HL-60/S4 treated with phorbol 12-myristate 13-acetate at 8.2 ng/mL for 4 days and 3 days (cell line): ENCODE results near the gene THAP7.
"Not testable (repeated sequence)": the region's sequence is repeated elsewhere in the genome, so short reads cannot be mapped to it uniquely, and the experiment has no call there.

Source experiments
- in situ Hi-C: fragments of 300-500 bp; cut with MboI; formaldehyde crosslinking; loops from 2 replicates; pipeline ENCODE4 v1.15.0; 2022; ENCODE audit warnings: low sequenced_read_pairs

Gene THAP7

DNA sequence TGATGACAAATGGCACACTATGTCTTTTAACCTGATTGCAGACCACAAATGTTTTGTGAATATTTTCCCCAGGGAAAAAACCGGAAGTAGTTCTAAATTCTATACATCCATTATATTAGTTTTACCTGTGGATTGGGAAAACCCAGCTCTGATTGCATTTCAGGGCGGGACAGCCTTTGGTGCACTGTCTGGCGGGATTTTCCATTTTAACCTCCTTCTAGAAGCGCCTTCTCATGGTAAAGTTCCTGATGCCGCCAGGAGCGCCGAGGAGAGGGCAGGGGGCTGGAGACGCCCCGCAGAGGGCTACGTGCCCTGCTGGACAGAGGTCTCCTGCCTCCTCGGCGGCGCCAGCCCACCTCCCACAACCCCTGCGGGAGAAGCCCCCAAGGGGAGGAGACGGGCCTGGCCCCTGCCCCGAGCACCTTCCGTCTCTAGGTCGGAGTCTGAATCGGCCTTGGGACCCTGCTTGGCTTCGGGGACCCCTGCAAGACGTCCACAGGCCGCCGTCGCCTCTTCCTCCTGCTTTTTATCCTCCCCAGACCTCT lies 11.8 kb upstream of the THAP7 start:
- in situ Hi-C loops = no loop called here

DNA sequence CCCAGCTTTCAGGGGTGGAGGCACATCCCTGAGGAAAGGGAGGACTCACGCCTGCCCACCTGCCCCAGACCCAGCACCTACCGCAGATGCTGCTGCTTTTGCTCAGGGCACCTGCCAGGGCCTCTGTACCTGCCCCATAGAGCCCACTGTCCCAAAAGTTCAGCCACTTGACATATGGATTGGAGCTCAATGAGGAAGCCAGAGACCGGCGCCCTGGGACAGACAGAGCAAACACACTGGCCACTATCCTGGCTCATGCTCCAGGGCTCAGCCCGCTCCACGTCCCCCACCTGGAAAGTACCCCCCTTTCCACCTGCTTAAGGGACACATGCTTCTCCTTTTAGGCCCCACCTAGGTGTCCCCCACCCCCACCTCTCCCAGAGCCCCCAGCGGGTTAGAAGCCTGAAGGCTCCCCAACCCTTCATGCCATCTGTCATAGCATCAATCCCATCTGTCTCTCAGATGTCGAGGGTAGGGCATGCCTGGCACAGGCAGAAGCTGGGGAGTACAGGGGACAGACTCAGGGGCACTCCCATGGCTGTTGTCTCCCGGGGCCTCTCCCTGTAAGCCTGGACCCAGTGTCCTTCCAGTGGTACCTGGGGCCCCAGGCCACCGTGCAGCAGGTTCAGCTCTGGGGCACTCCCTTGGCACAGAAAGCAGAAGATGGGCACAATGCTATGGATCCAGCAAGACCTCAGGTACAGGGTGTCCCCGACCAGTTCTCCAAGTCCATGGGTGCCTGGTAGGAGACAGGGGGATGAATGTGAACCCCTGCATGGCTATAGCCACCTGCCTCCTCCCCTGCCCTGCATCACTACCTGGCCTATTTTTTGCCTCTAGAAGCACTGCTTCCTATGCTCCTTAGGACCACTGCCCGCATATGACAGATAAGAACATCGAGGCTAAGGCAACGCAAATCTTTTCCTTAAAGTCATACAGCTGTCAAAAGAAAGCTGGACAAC lies 10.8 kb upstream of the THAP7 start:
- in situ Hi-C loops = no loop called here

DNA sequence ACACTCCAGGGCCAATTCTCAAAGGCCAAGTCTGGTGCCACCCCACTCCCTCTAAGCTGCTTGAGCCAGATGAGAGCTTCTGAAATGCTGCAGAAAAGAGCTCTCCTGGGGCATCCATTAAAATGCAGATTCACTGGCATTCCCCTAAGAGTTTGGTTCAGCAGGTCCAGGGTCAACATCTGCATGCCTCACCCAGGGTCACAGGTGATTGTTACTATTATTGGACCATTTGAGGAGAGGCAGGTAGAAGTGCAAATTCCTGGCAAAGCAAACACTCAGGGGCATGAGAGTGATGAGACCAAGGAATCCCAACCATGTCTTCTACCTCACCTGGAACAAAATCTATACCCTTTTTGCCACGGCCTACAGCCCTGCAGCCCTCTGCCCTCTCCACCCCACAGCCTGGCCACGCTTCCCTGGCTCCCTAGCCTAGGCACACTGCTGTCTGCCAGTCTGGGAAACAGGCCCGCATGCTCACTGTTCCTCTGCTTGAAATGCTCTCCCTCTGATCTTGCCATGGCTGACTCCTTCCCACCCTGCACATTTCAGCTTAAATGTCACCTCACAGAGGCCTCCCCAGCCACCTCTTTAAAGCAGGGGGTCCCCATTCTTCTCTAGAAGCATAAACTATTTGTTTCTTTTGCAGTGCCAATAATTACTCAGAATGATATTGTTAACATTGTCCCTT lies 8.7 kb upstream of the THAP7 start:
- in situ Hi-C loops = no loop called here

DNA sequence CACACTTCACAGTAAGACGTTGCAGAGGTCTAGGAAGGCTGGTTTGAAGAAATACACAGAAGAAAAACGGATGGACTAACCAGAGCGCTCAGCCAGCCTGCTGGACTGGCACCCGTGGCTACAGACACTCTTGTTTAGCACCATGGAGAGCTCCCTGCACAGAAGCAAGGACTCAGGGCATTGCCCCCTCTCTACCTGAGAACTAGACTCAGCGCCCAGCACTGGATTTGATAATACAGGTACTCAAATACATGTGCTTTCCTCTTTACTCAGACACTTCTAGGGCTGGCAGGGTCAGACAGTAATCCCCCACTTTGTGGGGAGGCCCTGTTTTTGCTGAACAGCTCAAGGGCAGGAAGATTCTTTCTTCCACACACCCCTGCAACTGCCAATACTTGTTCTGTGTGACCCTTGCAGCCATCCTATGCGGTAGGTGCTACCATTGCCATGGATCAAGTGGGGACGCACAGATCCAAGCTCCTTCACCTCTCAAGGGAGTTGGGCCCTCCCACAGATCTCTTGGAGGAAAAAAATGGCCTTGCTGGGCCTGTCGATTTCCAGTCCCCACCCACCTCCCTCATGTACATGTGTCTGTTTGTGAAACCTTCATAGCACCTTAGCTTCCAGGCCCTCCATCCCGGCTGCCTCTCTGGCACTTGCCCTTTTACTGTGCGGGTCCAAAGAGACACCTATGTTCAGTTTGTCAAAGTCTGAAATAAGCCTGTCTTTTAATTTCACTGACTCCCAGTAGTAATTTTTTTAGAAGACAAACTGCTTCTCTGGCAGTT lies 7.9 kb upstream of the THAP7 start:
- in situ Hi-C loops = no loop called here

DNA sequence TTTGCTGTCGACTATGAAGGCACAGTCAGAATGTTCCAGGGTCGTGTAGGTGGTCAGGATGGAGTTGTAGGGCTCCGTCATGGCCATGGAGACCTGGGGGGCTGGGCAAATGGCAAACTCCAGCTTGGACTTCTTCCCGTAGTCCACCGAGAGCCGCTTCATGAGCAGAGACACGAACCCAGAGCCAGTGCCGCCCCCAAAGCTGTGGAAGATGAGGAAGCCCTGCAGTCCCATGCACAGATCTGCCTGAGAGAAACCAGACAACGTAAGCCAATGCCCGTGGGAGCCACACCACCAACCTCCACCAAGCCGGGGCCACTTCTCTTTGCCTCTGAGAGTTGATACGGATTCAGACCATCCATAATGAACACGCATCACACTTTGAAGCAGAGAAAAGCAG lies 7.3 kb upstream of the THAP7 start:
- in situ Hi-C loops = not testable (repeated sequence)

DNA sequence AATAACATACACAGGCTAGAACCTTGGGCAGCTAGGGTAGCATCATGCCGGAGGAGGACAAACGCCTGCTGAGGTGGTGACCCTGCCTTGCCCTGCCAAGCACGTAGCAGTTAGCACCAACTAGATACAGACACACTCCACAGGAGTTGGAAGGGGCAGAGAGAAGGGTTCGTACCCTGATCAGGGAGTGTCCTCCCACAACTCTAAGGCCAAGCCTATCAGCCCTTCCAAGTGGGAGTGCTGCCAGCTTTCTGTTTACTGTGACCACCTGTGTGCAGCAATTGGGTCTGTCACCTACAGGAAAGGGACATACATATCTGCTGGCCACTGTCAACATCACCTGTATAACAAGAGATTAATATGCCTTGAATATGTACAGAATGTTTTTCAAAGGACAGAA lies 1.9 kb upstream of the THAP7 start:
- in situ Hi-C loops = no loop called here

DNA sequence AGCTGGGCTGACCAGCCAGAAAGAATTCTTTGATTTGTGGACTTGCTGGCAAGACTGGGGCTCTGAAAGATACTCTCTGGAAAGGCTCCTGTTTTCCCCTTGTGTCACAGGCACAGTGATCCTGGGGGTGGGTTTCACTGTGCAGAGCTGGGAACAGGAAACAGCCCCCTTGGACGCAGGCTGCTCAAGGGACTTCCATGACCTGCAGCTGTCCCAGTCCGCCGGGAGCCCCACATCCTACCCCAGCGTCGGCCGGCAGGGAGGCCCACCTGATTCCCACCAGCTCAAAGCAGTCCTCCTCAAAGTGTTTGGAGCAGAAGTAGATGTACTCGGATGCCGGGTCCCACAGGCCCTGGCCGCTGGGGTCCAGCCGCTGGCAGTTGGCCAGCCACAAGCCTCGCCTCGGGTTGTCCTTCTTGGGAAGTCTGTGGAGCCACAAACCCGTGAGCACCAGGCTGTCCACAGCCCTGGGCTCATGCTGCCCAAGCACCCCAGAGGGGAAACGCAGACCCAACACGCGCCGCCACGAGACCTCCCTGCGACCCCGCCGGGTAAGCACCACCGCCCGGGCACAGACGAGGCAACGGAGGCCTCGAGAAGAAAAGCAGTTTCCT lies 824 bp downstream of the THAP7 start:
- in situ Hi-C loops = no loop called here

DNA sequence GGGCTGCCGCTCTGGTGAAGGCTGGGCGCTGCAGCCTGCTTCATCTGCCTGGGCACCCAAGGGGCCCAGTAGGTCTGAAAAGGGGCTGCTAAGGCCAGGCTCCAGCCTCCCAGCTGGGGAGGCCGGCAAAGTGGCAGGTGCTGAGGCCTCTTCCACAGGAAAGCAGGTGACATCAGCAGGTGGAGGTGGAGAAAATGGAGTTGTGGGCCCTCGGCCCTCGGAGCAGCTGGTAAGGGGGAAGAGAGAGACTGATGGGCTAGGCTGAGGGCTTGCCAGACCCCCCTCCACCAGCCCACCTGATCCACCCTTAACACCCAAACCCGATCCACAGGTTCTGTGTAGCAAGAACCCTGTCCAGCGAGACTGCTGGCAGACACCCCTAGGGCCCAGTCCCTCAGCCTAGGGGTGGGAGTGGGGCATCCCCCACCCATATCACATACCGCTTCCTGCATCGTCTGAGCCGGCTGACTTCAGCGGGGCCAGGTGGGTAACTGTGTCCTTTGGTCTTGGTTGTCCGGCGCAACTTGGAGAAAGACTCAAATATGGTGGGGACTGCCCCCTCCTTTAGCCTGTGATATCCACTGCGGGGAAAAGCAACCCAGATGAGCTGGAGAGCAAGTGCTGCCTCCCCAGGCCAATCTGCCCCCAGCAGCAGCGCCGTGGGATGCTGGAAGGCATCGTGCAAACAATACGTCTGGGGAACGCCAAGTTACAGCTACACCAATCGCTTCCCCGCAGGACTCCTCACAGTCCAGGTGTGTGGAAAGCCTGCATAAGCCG lies 1.5 kb downstream of the THAP7 start:
- in situ Hi-C loops = no loop called here

DNA sequence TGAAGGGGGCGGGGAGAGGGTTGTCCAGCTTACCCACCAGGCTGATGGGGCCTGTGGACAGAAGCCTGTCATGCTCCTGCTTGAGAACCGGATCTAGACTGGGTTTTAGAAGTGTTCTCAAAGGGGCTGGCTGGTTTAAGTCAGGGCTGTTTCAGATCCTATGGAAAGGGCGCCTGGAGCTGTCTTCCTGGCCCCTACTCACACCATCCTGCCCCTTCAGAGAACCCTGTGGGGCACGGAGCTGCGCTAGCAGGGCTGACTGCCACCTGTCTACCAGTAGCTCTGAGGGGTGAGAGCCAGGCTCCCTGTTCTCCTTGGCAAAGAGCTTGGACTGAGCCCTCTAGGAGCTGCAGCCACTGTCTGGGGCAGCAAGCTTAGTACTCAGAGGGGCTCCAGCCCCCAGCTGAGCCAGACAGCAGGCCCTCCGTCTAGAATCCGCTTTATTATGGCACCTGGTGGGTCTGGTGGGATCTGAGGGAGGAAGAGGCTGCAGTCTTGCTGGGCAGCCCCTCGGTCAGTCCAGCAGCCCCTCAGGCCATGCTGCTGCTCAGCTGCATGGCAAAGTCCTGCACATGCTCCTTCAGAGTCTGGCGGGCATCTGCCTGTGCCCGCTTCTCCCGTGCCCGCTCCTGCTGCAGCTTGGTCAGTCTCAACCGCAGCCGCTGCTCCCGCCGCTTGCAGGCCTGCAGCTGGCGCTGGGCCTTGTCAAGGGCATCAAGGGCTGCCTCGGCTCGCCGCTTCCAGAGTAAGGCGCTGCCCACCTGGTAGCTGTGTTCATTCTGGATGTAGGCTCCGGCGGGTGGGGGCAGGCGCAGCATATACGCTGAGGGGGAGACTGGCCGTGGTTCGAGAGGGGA lies 2.3 kb downstream of the THAP7 start:
- in situ Hi-C loops = no loop called here

DNA sequence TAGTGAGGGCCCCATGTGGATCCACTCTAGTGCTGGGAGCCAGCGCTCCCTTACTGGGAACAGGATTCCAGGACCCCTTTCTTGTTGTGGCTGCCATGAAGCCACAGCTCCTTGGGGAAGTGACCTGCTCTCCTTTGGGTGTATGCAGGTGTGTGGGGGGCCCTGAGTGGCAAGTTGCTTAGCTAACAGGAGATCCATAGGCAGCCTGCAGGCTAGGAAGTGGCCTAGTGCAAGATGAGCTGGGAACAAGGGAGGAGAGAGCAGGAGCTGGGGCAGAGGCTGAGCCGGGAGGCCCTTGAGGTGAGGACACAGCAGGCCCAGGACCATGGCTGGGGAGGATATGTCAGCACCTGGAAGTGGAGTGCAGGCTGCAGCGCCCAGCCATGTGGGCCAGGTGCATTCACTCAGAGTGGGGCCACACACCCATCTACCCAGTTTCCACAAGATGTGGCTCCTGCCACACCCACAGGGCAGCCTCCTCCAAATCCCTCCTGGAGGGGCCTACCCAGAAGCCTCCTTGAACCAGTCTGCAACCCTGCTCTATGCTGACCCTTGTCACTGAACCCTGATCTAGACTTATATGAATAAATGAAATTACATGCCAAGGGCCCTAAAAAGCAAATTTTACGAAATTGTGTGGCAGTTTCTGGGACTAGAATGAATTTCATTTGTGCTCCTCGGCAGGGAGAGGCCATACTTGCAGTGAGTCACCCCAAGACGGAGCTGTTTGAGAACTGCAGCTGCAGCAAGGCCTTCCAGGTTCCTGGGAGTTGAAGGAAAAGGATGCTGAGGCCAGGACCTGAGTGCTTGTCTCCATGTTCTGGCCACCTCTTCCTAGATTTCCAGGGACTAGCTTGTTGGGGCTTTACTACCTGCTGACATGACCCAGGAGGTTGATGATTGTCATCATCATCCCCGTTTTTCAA lies 3.2 kb downstream of the THAP7 start:
- in situ Hi-C loops = no loop called here

DNA sequence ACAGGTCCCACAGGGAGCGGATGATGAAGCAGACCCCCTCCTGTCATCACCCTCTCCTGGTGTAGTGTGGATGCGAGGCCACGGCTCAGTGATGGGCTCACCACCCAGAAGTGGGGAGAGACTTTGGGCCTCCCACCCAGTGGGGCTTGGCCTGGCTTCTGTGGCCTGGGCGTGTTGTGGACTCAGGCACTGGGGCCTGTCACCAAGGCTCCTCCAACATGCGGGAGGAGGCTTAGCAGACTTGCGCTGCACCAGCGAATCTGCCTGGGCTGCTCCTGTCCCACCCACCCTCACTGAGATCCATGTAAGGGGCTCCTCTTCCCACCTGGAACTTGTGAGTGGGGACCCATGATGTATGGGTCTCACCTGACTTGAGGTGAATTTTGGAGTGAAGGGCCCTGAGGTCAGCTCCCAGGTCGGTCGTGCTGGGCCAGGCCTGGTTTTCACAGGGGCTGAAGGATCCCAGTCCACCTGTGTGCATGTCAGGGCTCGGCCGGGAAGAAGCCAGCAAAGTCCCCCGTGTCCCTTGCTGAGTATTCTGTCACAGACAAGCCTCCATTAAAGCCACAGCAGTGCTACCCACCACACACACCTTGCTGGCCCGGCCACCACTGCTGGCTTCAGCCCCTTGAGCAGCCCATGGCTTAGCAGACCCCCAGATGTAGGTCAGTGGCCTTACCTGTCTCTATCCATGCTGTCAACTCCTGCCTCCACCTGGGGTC lies 4.2 kb downstream of the THAP7 start:
- in situ Hi-C loops = no loop called here

DNA sequence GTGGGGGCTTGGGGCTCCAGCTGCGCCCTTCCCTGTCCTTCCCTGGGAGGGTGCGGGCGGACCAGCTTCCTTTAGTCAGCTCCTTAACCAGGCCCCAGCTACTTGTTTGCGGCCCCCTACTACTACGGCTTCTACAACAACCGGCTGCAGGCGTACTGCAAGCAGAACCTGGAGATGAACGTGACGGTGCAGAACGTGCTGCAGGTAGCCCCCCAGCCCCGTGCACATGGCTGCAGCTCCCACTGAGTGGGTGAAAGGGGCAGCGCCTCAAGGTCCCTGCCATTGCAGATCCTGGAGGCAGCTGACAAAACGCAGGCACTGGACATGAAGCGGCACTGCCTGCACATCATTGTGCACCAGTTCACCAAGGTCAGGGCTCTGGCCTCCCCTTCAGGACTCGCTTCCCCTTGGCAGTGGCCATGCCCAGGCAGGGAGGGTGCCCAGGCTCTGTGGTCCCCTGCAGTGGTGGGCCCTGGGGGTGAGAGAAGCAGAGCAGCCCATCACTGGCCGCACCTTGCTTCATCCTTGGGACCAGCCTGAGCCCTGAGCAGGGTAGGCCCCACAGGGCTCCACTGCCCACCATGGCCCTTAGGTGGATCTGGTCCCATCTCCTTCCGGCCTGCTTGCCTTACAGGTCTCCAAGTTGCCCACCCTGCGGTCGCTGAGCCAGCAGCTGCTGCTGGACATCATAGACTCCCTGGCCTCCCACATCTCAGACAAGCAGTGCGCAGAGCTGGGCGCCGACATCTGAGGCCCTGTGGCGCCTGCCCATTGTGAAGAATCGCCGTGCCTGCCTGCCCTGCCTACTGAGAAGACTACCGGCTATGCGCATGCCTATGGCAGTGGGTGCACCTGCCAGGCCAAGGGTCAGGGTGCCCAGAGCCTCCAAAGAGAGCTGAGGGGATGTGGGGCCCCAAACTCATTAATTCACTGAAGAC lies 5.1 kb downstream of the THAP7 start:
- in situ Hi-C loops = no loop called here

DNA sequence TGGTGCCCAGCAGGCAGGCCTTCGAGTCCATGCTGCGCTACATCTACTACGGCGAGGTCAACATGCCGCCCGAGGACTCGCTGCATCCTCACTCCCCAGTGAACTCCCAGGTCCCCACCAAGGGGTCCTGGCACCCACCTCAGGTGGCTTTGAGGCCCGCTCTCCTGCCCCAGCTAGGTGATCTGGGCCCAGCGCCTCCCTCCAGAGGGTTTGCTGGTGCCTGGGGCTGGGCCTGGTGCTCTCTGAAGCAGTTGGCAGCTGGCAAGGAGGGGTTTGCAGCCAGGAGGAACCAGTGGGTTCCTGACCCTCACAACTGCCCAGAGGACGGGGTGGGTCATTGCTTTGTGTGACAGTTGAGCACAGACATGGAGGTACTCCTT lies 5.9 kb downstream of the THAP7 start:
- in situ Hi-C loops = no loop called here

DNA sequence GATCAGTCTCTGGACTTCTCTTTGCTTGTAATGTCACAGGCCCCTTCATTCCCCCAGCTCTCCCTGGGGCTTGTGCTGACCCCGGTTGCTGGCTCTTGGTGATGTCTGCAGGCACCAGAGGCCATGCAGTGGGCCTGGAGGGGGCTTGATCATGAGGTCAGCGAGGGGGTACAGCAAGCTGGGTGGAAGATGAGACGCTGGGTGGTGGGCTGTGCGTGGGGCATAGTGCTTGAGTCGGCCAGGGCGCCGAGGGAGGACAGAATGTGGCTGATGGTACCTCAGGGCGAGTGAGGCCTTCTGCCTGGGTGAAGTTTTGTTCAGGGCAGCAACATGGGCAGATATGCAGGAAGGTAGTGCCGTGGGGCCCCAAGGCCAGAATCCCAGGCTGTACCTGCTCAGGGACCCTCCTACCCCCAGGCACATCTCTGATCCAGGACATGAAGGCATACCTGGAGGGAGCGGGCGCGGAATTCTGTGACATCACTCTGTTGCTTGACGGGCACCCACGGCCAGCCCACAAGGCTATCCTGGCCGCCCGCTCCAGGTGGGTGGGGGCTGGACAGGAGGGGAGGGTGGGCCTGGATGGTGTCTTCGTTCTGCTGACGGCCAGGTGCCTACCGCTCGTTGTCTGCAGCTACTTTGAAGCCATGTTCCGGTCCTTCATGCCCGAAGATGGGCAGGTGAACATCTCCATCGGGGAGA lies 6.4 kb downstream of the THAP7 start:
- in situ Hi-C loops = no loop called here

DNA sequence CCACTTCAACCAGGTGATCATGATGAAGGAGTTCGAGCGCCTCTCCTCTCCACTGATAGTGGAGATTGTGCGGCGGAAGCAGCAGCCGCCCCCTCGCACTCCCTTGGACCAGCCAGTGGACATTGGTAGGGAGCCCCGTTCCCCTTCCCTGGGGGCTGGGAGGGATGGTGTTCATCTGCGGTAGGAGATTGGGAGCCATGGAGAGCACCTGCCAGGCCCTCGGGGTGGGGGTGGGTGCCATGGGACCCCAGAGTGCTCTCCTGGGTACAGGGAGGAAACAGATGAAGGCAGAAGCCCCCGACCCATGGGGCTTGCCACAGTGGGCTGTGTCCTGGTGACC lies 7.0 kb downstream of the THAP7 start:
- in situ Hi-C loops = no loop called here
